ENCODE results near the gene MRPL37. TPM values are rescaled to one million over a fixed set of nuclear protein-coding genes. Genes with fewer than 3 reads are reported as not detected.

Gene MRPL37
- total RNA-seq, 2 donors from 2014 or later: 84.5 to 95.8 TPM

DNA sequence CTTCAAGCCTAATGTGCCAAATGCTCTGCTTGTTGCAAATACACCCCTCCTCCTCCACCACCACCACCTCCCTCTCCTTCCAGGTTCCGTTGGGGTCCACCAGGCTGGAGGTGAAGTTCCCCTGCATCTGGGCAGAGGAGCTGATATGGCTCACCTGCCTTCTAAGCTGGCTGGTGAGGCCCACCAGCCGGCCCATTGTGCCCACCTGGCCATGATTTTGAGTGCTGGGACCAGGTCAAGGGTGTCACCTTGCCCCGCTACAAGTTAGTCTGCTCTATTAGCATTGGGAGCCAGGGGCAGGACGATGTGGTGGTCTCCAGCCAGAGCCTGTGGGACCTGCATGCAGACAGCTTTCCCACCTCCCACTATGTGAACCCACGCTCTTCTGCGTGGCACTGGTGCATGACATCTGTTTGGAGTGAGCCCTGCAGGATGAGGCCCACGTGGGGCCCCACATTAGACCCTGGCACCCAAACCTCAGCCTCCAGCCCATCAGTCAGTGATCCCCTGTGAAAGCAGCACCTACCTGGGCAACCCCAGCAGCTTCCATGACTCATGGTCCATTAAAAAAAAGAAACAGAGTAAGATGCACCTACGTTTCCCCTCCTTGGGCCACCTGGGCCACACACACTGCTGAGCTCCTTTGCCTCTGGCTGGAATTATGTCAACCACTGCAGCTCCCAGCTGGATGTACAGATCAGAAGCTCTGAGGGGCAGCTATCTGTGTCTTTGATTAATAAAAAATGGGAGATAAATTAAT, 31.6 kb upstream of the MRPL37 start:
- Mint-ChIP-seq H3K4me3 (no peak overlapping the region), H3K27ac (no peak overlapping the region), H3K9me3 (no peaks in the 10 kb centered on the region), H3K36me3 (ENCODE audit: low read depth) (no peaks in the 10 kb centered on the region), H3K4me1 (no peaks in the 10 kb centered on the region), H3K27me3 (ENCODE audit: insufficient read depth) (no peaks in the 10 kb centered on the region)
- no peak for DNase-seq
- no peaks in the 10 kb centered on the region for H3K9me3 ChIP-seq (ENCODE audit: control insufficient read depth, low read length)
- H3K4me3 ChIP-seq (ENCODE audit: low read length): no peak overlapping the region
- TF ChIP-seq, protein P1, sequence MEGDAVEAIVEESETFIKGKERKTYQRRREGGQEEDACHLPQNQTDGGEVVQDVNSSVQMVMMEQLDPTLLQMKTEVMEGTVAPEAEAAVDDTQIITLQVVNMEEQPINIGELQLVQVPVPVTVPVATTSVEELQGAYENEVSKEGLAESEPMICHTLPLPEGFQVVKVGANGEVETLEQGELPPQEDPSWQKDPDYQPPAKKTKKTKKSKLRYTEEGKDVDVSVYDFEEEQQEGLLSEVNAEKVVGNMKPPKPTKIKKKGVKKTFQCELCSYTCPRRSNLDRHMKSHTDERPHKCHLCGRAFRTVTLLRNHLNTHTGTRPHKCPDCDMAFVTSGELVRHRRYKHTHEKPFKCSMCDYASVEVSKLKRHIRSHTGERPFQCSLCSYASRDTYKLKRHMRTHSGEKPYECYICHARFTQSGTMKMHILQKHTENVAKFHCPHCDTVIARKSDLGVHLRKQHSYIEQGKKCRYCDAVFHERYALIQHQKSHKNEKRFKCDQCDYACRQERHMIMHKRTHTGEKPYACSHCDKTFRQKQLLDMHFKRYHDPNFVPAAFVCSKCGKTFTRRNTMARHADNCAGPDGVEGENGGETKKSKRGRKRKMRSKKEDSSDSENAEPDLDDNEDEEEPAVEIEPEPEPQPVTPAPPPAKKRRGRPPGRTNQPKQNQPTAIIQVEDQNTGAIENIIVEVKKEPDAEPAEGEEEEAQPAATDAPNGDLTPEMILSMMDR (conservative IDR thresholded peaks at IDR 0.05): no peak
- no peaks in the 10 kb centered on the region for H3K27me3 ChIP-seq (ENCODE audit: control insufficient read depth, insufficient read depth, low read length, poor library complexity, severe bottlenecking)
- no peak overlapping the region for H3K9ac ChIP-seq (ENCODE audit: extremely low read depth, low read length, poor library complexity, severe bottlenecking)
- no peaks in the 10 kb centered on the region for H3K36me3 ChIP-seq (ENCODE audit: control insufficient read depth, insufficient read depth, low read length)
- no peaks in the 10 kb centered on the region for H3K4me1 ChIP-seq (ENCODE audit: control insufficient read depth, insufficient read depth, low read length)
- 87 to 91% methylated on average over 5 to 8 of the region's 8 CpGs for WGBS, 2 experiments (ENCODE audit: insufficient coverage in 1 of 2, insufficient read length in 1 of 2)
- H3K27ac ChIP-seq (ENCODE audit: low read depth, low read length): no peak overlapping the region

DNA sequence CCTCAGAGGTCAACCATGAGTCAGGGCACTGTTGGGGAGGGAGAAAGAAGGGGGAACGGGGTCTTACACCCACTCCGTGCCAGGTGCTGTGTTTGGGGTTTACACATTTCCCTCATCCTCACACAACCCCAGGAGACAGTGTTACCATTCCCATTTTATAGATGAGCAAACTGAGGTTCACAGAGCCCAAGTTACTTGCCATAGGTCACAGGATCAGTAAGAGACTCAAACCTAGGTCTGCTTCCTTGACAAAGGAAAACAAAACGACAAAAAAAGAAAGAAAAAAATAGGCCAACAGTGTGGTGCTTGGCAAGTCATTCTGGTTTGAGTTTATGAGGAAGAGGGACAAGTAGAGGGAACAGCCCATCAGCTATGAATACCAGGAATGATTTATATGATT, 30.9 kb upstream of the MRPL37 start:
- no peak overlapping the region for H3K27ac ChIP-seq (ENCODE audit: low read depth, low read length)
- 82 to 83% methylated on average over 1 to 3 of the region's 3 CpGs for WGBS, 2 experiments (ENCODE audit: insufficient coverage in 1 of 2, insufficient read length in 1 of 2)
- H3K36me3 Mint-ChIP-seq (ENCODE audit: low read depth): no peaks in the 10 kb centered on the region
- H3K9ac ChIP-seq (ENCODE audit: extremely low read depth, low read length, poor library complexity, severe bottlenecking): no peak overlapping the region
- H3K27me3 Mint-ChIP-seq (ENCODE audit: insufficient read depth): no peaks in the 10 kb centered on the region
- H3K36me3 ChIP-seq (ENCODE audit: control insufficient read depth, insufficient read depth, low read length): no peaks in the 10 kb centered on the region
- no peak overlapping the region for H3K4me3 ChIP-seq (ENCODE audit: low read length)
- no peaks in the 10 kb centered on the region for H3K9me3 Mint-ChIP-seq
- no peak for DNase-seq
- H3K4me1 Mint-ChIP-seq: no peaks in the 10 kb centered on the region
- no peaks in the 10 kb centered on the region for H3K4me1 ChIP-seq (ENCODE audit: control insufficient read depth, insufficient read depth, low read length)
- no peaks in the 10 kb centered on the region for H3K9me3 ChIP-seq (ENCODE audit: control insufficient read depth, low read length)
- no peak overlapping the region for H3K27ac Mint-ChIP-seq
- no peak overlapping the region for H3K4me3 Mint-ChIP-seq
- TF ChIP-seq, protein P1 (conservative IDR thresholded peaks at IDR 0.05): no peak
- H3K27me3 ChIP-seq (ENCODE audit: control insufficient read depth, insufficient read depth, low read length, poor library complexity, severe bottlenecking): no peaks in the 10 kb centered on the region

DNA sequence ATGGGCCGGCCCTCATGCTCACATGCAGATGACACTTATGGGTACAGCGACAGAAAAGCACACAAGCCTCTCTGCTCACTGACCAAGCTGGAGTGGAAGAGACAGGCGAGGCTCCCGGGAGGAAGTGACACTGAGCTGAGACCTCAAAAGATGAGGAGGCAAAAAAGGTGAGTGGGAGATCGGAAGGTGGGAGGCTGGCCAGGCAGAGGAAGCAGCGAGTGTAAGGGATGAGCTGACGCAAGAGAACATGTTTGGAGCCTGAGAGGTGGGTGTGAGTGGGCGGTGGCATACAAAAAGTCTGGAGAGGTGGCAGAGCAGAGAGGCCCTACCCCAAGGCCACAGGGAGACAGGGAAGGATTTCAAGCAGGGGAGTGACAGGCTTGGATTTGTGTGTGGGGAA, 29.0 kb upstream of the MRPL37 start:
- Mint-ChIP-seq H3K9me3 (no peaks in the 10 kb centered on the region), H3K27ac (no peak overlapping the region), H3K4me3 (no peak overlapping the region), H3K36me3 (ENCODE audit: low read depth) (no peaks in the 10 kb centered on the region), H3K4me1 (no peaks in the 10 kb centered on the region), H3K27me3 (ENCODE audit: insufficient read depth) (no peaks in the 10 kb centered on the region)
- TF ChIP-seq, protein P1 (conservative IDR thresholded peaks at IDR 0.05): no peak
- Histone ChIP-seq H3K36me3 (ENCODE audit: control insufficient read depth, insufficient read depth, low read length) (no peaks in the 10 kb centered on the region), H3K27ac (ENCODE audit: low read depth, low read length) (no peak overlapping the region), H3K9me3 (ENCODE audit: control insufficient read depth, low read length) (no peaks in the 10 kb centered on the region), H3K27me3 (ENCODE audit: control insufficient read depth, insufficient read depth, low read length, poor library complexity, severe bottlenecking) (no peaks in the 10 kb centered on the region), H3K9ac (ENCODE audit: extremely low read depth, low read length, poor library complexity, severe bottlenecking) (no peak overlapping the region), H3K4me3 (ENCODE audit: low read length) (no peak overlapping the region), H3K4me1 (ENCODE audit: control insufficient read depth, insufficient read depth, low read length) (no peaks in the 10 kb centered on the region)
- no peak for DNase-seq
- WGBS, 2 experiments (ENCODE audit: insufficient coverage in 1 of 2, insufficient read length in 1 of 2): 86% methylated on average over 3 to 8 of the region's 8 CpGs
